ENCODE results near the gene MAP3K12.

DNA sequence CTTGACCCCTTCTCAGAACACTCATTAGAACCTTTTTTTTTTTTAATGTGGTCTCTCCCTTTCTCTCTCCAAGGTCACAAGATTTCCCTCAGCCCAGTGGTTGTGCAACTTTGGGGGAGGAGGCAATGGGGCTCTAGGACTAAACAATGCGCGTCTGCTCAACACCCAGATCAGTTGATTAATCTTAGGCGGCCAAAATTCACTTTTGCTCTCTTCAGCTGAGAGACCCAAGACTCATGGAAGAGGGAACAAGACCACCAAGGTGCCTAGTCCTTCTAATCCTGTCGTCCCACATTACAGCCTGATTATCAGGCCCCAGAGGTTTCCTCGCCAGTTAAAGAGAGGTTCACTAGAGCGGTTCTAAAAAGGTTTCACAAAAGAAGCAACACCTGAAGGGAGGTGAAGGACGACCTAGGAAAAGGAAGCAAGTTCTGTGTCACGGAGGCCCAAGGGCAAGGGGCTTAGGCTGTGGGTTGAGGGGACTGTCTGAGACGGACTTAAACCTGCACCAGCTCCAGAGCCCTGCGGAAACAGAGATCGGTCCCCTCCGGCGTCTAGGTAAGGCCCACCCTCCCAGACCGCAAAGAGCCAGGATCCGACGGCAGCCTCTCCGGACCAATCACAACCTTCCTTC is 1.0 kb upstream of the MAP3K12 start:
- TF ChIP-seq, protein P1, sequence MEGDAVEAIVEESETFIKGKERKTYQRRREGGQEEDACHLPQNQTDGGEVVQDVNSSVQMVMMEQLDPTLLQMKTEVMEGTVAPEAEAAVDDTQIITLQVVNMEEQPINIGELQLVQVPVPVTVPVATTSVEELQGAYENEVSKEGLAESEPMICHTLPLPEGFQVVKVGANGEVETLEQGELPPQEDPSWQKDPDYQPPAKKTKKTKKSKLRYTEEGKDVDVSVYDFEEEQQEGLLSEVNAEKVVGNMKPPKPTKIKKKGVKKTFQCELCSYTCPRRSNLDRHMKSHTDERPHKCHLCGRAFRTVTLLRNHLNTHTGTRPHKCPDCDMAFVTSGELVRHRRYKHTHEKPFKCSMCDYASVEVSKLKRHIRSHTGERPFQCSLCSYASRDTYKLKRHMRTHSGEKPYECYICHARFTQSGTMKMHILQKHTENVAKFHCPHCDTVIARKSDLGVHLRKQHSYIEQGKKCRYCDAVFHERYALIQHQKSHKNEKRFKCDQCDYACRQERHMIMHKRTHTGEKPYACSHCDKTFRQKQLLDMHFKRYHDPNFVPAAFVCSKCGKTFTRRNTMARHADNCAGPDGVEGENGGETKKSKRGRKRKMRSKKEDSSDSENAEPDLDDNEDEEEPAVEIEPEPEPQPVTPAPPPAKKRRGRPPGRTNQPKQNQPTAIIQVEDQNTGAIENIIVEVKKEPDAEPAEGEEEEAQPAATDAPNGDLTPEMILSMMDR (conservative IDR thresholded peaks at IDR 0.05; ENCODE audit: low read depth, low read length), result no peak
- TF ChIP-seq EZH2 (IDR thresholded peaks at IDR 0.05; ENCODE audit: borderline replicate concordance, low read depth, low read length, poor library complexity, severe bottlenecking), result no peak

All from A673 (cell line).